ENCODE data around the gene CDH4.

Gene CDH4

DNA sequence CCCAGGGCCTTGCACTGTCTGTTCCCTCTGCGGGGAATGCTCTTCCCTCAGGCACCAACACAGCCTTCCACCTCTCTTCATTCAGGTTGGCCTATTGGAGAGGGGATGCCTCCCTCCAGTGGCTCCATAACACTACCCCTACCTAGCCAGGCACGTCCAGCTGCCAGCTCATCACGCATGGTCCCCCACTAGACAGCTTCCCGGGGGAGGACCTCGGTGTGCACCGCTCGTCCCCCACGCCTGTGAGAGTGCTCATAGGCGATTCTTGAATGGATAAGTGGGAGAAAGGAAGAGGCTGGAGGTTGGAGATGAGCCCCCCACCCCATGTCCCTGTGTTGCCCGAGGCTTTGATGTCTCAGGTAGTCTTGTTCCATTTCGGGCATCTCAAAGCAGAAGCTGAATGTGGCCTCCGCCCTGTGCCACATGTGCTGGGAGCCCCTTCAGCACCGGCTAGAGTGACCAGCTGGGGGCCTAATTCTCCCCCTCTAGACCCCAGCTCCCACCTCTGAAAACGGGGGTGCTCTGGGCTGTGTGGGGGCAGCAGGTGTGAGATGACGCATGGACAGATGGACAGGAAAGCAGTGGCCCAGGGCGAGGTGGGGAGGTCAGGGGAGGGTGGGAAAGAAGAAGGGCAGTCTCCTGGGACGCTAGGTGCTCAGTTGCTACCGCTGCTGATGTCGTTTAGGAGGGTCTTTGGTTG lies 480.6 kb downstream of the CDH4 start:
- DNase-seq = no peak

DNA sequence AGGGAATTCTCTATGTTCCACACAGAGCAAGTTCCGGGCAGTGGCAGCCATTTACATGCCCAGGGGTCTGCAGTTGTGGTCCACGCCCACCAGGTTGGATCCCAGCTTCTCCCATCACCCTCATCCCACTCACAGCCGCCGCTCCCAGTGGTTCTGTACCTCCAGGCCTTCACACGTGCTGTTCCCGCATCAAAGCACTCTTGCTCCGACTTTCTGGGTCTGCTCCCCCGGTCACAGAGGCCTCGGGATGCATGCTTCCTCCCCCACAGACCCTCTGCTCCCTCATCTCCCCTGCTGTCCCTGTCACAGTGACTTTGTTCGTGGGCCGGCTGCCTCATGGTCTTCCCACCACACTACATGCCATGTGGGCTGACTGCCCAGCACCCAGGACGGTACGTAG lies 481.2 kb downstream of the CDH4 start:
- DNase-seq = no peak

DNA sequence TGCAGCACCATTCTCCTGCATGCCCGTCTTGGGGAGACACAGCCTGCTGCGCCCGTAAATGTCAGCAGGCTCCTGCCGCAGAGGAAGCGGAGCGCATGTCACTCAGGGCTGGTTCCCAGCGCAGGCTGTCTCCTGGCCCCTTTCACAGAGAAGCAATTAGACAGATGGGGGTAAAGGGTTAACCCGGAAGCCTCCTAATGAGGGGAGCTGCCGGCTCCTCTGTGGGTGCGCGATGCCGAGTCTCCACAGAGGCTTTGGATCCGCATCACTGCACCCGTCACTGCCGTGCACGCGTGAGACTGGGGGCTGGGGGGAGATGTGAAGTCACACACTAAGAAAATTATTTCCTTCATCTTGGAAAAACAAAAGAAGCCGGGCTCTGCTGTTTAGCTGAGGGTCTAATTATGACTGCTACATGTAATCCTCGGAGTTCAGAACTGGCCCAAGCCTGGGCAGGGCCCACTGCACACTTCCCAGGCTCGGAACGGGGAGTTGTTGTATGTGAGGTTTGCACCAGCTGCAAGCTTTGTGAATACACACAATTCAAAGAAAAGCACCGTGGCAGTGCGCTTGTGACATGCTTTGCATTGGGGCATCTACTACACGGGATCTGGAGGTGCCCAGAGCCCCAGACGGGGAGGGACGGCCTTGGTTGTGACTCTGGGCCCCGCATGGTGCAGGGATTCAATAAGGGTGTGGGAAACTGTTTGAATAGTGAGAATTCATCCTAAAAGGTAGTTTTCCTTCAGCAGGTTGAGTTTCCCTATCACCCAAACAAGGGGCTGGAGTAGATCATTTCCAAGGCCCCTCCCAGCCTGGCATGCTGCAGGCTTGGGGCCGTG lies 482.1 kb downstream of the CDH4 start:
- DNase-seq = no peak

DNA sequence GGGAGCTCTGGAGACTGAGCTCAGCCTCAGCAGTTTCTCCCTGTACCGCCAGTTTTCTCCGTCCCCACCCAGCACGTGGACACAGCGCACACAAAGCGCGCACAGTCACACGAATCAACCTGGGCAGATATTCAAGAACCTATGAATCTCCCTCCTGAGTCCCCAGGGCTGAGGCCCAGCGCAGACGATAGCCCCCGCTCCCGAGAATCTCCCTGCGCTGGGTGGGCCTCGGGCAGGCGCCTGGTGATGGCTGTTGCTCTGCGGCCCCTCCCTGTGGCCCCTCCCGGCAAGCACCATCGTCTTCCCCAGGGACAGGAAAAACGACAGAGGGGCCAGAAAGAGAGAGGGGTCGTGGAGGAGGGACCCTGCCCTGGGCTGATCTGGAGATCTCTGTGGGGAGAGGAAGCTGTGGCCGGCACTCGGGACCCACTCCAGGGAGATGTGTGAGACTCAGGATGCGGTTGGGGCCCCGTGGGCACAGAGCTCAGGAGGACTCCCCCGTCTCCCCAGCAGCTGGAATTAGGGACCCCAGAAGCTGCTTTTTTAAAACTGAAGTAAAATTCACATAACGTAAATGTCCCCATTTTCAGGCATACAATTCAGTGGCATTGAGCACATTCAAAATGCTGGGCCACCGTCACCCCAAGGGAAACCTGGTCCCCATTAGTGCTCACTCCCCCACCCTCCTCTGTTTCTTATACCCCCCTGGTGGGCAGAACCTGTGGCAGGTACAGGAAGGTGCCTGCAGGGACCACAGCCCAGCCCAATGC lies 482.9 kb downstream of the CDH4 start:
- no peak for DNase-seq

DNA sequence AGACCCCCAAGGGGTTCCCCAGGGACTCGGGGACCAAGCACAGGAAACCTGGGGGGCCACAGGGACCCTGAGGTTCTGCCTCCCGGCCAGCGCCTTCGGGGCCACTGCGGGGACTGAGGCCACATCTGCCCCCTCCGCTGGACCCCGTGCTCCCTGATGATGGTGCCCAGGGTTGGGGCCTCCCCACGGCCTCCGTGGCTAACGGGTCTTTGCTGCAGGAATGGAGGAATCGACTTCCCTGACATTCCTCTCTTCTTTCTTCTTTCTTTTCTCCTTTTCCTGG lies 483.4 kb downstream of the CDH4 start:
- DNase-seq = no peak

DNA sequence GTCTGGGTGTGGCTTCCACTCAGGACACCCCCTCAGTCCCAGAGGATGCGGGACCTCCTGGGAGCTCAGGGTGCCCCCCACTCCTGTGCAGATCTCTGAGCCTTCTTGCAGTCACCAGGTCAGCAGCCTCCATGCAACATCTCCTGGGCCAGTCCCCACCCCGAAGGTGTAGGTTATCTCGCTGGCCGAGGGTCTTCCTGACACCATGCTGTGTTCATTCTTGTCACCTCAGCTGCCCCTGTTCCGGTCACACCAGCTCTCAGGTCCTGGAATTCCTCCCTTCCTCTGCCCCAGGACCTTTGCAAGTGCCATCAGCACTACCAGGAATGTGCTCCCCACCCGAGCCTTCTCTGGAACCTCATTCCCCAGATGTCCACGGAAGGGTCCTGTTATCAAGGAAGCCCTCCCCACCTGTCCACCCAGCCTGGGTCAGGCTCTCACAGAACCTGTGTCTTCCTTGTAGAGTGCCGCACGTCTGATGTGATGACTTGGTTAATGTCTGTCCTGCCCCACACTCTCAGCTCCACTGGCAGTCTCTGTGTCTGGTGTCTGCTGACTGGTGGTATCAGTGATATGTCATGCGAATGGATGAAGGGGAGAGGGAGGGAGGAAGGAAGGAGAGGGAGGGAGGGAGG lies 484.1 kb downstream of the CDH4 start:
- DNase-seq = no peak

DNA sequence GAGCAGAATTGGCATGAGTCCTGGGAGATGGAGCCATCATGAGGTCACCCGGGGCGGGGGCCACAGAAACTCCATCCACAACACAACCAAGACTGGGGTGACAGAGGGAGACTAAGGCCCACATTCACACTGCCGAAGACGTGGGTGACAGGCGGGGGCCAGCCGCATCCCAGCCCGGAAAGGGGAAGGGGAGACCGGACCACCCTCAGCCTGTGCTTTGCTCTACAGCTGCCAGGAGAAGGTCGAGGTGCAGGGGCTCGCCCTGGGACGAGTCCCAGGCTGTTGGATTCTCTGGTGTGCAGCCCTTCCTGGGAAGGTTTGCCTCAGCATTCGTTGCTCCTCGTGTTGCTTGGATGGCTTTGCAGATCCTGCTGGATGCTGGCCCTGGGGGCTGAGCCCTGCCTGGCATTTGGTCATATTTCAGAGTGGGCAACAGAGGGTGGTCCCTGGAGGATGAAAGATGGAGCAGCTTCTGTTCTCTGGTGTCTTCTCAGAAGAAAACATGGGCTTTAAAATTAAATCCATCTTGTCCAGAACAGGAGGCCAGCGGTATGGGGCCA lies 484.8 kb downstream of the CDH4 start:
- no peak for DNase-seq

DNA sequence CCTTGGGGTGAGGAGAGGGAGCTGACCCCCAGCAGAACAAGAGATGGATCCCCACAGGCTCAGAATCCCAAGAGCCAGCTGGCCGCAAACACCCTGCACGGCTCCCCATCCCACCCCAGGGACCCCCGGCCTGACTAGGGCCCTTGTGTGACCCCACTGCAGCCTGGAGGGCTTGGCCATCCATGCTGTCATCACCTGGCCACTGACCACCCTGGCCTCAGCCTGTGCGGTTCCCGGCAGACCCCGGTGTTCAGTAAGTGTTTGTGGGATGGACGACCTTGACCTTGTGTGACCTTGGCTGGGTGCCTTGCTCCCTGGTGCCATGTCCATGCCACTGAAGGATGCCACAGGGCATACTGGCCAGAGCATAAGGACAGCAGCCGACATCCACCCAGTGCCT lies 485.3 kb downstream of the CDH4 start:
- DNase-seq = no peak

DNA sequence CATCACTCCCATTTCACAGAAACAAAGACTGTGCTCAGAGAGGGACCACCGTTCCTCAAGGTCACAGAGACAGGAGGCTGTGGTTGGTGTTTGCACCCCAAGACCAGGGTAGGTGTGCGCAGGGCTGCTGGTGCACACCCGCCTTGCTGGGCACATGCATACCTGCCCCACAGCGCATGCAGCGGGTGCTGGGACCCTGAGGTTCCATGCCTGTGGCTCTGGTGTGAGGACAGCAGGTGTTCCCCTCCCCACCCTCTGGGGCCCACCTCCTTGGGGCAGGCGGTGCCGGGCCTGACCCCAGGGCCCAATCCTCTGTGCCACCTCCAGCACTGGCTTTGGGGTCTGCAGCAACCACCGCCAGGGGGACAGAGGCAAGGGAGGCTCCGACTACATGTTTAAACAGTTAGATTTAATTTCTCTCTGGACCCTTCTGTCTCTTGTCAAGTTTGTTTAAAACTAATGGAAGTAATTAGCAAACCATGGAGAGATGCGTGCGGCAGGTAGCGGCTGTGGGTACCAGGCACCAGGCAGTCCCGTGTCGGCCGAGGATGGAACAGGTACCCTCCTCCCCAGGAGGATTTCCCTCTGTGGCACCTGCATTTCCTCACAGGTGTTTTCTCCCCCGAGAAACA lies 485.9 kb downstream of the CDH4 start:
- DNase-seq = no peak

DNA sequence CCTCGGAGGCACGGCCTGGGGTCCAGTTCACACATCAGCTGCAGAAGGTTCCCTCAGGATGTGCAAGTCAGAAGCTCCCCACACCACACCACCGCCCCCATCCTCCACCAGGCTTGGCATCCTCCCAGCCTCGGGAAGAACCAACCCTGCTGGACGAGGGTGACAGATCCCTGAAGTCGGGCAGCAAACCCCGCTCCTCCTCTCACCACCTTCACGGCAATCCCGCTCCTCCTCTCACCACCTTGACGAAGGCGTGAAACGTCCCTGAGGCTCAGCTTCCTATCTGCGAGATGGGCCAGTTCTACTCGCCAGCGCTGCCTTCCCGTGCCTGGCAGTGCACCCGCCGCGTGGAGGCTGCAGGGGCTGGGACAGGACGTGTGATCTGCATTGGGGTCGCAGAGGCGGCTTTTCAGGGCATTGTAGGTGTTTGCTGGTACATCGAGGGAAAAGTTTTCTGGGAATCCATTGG lies 486.6 kb downstream of the CDH4 start:
- DNase-seq = no peak

DNA sequence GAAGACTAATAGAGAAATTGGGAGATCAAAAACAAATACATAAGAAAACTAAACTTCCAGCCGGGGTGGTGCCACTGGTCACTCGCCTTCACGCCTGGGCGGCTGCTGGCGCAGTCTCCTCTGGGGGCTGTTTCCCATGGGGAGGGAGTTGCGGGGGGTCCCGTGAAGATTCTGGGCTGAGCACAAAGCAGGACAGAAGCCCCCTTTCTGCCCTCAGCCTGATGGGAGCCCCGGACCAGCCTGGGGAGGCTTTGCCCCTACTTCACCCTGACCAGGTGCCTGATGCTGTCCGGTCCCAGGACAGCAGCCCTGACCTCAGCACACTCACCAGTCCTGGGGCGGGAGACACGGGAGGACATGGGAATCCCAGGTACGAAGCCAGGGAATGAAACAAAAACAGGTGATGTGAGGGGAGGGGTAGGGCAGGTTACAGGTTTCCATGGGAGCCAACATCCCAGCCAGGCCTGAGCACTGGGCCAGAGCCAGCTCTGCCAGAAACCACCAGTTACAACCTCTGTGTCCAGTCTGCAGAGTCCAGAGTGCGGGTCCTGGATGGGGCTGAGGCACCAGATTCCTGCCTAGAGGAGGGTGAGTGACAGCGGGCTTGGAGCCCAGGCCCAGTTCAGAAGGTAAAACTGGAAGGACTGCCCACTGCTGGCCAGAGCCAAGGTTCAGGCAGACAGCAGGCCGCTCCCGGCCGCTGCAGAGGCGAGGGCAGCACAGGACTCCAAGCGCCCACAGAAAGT lies 487.2 kb downstream of the CDH4 start:
- no peak for DNase-seq

DNA sequence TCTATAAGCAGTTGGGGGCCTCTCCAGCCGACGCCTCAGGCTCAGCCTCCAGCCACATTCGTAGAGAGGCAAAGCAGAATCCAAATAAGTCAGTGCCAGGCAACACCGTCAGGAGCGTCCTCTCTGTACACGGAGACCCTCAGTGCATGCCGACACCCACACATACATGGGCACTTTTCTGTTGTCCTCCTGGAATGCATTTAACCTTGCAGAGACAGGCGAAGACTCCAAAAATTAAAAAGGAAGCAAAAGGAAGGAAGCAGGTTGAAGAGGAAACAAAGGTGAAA lies 487.7 kb downstream of the CDH4 start:
- DNase-seq = no peak

DNA sequence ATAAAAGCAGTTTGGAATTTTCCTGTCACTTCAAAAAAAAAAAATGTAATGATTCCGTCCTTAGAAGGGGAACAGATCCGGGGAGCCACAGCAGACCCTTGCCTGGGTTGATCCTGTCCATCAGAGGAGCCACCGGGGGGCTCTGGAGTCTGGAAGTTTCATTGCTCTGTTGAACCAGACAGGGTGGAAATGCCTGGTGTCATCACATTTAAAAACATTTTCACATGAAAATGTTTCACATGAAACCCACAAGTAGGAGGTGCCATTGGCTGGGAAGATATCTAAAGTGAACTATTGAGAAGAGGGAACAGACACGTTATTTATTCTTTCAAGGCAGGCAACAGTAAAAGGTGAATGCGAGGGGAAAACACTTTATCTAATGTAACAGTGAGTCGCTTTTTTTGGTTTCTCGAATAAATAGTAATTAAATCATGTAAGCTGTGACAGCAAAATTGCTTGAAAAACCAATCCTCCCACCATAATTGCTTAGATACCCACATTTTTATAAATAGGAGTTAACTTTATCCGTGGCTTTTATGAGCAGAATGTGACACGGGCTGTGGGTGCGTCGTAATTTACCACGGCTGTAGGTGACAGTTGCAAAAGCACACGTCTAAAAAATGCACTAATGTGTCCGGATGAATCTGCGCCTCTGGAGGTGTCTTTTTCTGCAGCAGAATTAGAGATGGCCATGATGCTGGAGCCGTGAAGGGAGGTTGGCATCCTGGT lies 490.2 kb downstream of the CDH4 start:
- no peak for DNase-seq

DNA sequence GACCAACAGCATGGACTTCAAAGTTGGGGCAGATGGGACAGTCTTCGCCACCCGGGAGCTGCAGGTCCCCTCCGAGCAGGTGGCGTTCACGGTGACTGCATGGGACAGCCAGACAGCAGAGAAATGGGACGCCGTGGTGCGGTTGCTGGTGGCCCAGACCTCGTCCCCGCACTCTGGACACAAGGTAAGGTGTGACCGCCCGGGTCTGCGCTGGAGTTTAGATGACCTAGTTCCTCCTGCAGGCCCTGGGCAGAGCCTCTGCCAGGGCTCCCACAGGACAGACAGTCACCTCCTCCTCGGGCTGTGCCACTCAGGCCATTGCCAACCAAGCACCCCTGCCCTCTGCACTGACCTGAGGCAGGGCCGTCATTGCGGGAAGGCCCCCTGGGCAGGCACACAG lies 491.5 kb downstream of the CDH4 start:
- DNase-seq = no peak

DNA sequence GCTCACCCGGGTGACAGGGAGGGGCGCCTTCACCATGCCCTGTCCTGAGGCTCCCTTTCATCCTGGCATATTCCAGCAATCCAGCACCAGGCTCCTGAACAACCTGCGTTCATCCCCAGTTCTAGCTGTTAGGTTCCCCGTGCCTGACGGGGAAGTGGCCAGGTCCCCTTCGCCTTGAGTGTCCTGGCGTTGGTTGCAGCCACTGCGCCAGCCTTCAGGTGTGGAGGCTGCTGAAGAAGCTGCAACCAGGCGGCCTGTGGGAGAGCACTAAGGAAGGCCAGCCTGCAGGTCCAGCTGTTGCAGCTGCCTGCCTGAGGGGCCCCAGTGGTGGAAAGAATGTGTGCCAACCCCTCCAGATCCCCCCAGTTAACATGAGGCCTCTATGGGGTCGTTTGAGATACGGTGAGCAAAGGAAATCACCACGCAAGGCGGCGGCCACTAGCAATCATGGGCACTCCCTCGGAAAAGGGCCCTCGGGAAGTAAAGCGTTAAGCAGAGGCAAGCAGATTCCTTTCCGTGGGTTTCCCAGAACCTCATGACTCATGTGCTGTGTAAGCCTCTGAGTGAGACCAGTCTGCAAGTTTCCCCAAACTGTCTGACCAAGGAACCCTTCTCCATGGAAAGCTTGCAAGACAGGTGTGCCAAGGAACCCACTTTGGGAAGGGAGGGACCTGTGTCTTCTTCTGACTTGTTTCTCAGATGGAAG lies 492.8 kb downstream of the CDH4 start:
- no peak for DNase-seq

DNA sequence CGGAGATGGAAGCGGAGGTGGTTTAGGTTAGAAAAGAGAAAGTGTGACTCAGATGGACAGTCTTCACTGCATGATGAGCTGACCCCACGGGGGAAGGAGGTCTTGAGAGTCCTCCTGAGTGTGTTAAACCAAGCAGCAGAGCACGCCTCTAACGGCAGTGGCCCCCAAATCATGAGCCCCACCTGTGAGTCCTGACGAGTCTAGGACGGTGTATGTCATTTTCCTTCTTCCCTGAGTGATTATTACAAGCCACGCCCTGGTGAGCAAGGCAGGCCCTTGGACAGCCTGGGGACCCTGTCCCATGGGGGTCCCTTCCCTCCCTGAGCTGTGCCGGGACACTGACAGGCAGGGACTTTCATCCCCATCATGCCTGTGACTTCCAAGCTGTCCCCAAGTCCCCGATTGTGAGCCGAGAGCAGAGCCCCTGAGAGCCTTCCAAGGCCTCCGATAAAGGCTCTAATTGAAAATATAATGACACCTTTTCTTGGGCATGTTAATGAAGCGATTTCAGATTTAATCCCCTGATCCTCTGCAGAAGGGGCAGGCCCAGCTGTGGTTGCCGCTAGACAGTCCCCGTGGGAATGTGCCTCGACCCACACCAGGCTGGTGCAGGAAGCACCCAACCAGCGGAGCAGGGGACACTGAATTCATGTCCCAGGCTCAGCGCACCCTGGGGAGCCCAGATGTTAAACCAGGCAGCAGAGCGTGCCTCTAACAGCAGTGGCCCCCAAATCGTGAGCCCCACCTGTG lies 493.5 kb downstream of the CDH4 start:
- no peak for DNase-seq

DNA sequence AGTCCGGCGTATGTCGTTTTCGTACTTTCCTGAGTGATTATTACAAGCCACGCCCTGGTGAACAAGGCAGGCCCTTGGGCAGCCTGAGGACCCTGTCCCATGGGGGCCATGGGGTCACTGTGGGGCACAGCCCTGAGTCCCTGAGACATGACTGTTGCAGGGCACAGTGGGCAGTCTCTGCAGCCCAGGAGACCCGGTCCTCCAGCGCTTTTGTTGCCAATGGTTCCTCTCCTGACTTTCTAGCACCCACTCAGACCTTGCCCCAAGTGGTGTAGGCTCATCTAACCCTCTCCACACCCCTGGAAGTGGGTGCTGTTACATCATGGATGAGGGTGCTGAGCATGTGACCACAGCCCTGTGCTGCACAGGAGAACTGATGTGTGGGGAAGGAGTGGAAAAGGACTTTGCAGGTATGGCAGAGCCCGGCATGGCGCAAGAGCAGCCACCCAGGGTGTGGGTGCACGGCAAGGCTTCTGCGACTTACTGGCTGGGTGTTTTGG lies 494.1 kb downstream of the CDH4 start:
- DNase-seq = no peak

DNA sequence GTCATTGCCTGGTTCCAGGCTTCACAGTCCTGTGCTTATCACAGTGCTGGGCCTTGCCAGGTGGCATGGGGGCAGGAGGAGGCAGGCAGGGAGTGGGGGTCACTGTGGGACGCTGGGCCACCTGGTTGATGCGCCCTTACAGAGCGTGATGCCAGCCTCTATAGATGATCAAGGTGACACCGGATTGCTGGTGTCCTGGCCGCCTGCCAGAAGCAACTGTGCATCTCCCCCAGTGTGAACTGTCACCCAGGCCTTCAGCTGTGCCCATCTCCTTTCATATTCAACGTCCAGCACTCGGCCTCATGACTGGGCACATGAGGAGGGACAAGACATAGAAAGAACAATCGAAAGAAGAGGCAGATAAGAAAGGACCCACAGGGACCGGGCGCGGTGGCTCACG lies 494.7 kb downstream of the CDH4 start:
- no peak for DNase-seq

DNA sequence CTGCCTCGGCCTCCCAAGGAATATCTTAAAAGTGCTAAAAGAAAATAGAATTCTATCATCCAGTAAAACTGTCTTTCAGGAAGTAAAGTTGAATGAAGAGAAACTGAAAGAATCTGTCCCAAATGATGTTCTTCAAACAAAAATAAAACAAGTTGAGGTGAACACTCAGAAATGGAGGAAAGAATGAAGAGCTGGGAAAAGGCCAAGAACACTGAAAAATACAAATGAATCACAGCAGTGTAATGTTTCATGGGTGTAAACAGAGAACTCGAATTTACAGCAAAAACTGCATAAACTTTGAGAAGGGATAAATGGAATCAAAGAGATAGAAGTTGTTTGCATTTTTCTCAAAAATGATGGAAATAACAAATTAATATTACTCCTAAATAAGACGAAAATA lies 496.3 kb downstream of the CDH4 start:
- DNase-seq = no peak

Measured in activated naive CD4-positive, alpha-beta T cell treated with Interleukin-2 at 50 U/mL for 16 hours (primary cell).